Endometrium (tissue), 2 donors: ENCODE results near the gene RBX1.

Experiments
- FAIRE-seq: peaks from 2 replicates; lab custom pipeline; 2012; peaks lifted over from hg19 to GRCh38; lab: Jason Lieb, UNC
- donor health status: control.
- donor health status: control.

The RBX1 gene

GRCh38 chr22:41022470-41023298 is 71.5 kb downstream of the RBX1 start:
- peak; percentile 12 for FAIRE-seq
